ENCODE data around the gene SUGT1.
"Not testable (repeated sequence)": the region's sequence is repeated elsewhere in the genome, so short reads cannot be mapped to it uniquely, and the experiment has no call there.

GRCh38 chr13:52606795-52607194, 45.8 kb upstream of the SUGT1 start:
- TF ChIP-seq CTCF (IDR thresholded peaks at IDR 0.05; ENCODE audit: poor library complexity); EZH2phosphoT487 (IDR thresholded peaks at IDR 0.05; ENCODE audit: low read depth, severe bottlenecking, unreplicated experiment); EZH2 (IDR thresholded peaks at IDR 0.05; ENCODE audit: borderline replicate concordance): not testable (repeated sequence)

Data from hepatocyte (in vitro differentiated cells).